Brain pericyte (primary cell): ENCODE data around the gene VRK1.

Experiments
- DNase-seq: peaks from one replicate; pipeline ENCODE4 v3.0.0-alpha.2; 2012; ENCODE audit warnings: low read depth, low spot score

The VRK1 gene

GRCh38 chr14:96826818-96827217 is 29.6 kb downstream of the VRK1 start:
- DNase-seq: no peak

DNA sequence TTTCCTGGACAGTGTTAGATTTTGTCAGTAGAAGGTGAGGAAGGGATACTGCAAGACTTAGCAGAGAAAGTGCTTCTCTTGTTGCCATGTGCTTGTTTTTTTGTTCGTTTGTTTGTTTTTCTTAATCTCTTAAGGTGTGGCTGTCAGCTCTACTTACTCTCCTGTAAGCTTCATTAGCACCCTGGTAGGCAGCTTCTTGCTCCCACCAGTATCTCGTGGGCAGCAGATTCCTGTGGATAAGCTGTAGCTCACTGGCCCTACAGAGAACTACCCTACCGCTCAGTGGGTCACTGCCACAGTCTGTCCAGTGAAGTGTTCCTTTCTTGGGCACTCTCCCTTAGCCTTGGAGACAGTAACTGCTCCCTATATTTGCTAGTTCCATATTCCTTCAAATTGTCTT is 30.1 kb downstream of the VRK1 start:
- DNase-seq: no peak

- no peak for DNase-seq
Observed at GRCh38 chr14:96829791-96830190, 32.6 kb downstream of the VRK1 start.

DNA sequence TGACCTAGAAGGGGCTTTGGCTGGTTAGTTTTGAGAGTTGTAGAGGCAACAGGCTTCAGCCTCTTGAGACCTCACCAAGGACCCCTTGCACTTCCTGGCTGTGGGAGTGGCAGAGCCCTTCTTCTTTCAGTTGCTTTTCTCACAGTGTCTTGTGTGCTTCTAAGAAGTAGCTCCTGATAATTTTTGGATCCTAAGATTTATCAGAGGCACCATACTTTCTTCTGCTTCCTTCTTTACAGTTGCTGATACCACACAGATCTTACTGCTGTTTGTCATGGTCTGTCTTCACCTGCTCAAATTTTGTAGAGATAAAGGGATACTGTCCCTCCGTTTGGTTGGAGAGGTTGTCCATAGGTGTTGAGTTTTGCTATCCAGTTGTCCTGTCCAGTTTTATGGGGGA is 33.8 kb downstream of the VRK1 start:
- no peak for DNase-seq

GRCh38 chr14:96832351-96832750 is 35.2 kb downstream of the VRK1 start:
- DNase-seq: no peak

- DNase-seq: no peak
Observed at GRCh38 chr14:96838449-96838848, 41.3 kb downstream of the VRK1 start.

GRCh38 chr14:96839251-96839650 is 42.1 kb downstream of the VRK1 start:
- DNase-seq: no peak

DNA sequence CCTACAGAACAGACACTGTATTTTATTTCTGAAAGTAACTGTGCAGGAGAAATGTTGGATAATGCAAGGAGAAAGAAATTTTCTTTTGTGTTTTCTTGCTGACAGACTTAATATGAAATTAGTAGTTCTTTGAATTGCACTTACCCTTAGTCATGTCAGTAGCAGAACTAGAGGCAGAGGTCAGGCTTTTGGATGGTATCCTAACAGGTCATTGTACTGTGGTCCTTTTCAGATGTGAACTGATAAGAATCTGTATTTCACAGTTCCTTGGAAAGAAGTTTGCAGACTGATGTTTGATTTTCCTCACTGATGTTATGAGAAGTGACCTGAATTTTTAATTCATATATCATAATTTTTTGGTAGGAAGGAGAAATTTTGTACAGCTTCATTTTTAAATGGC is 46.0 kb downstream of the VRK1 start:
- DNase-seq: no peak

DNA sequence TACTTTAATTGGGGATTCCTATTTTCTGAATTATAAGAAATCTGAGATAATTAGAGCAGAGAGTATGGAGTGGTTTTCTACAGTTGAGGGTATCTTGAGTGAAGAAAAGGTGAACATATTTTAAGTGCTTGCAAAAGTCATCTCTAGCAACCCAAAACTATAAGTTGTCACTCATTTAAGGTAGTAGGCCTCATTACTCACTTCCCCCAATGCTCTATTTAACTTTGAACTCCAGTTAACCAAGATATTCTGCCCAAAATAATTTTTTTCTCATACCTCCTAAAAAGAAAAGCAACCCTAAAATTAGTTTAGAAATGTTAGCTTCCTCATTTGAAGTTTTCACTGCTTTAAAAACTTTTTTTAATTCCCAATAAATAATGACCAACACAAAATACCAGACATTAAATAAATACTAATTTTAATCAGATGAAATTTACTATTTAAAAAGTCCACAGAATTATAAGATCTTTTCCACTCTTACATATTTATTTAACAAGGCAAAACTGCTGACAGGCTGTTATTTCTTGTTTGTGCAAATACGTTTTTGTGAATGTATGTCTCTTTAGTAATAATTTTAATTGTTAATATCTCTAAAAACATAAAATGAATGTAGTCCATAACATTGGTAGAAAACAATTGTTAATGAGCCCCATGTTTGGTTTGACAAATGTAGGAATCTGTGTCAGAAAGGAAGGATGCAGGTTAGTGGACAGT is 47.8 kb downstream of the VRK1 start:
- DNase-seq: no peak

- no peak for DNase-seq
Observed at GRCh38 chr14:96847451-96847850, 50.3 kb downstream of the VRK1 start.

DNA sequence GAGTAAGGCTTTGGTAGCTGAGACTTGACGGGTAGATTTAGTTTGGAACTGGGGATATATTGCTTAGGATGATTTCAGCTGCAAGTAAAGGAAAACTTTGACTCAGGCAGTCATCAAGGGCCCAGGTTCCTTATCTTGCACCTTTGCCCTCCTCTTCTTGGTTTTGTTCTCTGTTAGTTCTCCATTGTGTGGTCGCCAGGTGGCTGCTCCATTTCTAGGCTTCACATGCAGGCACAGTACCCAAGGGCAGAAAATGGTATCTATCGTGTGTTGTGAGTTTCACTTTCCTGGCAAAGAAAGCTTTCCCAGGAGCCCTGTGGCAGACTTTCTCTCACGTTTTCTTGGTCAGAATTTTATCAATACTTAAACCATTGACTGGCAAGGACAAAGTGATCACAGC is 50.8 kb downstream of the VRK1 start:
- no peak for DNase-seq

DNA sequence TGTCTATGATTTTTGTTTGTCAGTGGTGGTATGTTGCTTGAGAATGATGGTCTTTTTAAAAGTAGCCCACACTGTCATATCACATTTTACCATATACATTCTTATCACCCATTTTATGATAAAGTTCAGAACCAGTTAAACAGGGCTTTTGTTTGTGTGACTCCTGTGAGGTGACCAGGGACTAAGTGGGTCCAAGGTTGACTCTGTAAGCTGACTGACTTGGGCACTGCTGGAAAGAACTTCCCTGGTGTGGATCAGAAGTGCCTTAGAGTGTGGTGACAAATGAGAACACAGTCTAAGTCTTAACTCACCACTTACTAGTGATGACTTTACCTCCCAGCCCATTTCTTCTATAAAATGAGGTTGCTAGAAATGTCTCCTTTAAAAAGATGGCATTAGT is 52.6 kb downstream of the VRK1 start:
- no peak for DNase-seq

GRCh38 chr14:96851694-96852381 is 54.7 kb downstream of the VRK1 start:
- no peak for DNase-seq

GRCh38 chr14:96852823-96853422 is 55.7 kb downstream of the VRK1 start:
- no peak for DNase-seq

DNA sequence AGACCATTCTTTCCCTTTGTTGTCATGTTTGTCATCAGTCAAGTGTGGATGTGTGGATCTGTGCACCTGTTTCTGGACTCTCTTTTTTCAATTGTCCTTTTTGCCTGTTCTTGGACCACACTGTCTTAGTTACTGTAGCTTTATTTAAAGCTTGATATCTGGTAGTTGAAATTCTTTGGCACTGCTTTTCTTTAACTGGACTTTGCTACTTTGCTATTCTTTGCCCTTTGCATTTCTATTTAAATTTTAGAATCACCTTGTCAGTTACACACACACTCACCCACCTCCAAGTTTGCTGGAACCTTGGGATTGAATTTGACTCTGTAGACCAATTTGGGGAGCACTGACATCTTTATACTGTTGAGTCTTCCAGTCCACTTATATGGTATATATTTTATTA is 61.5 kb downstream of the VRK1 start:
- DNase-seq: no peak

- DNase-seq: no peak
Observed at GRCh38 chr14:96861568-96862310, 64.6 kb downstream of the VRK1 start.

DNA sequence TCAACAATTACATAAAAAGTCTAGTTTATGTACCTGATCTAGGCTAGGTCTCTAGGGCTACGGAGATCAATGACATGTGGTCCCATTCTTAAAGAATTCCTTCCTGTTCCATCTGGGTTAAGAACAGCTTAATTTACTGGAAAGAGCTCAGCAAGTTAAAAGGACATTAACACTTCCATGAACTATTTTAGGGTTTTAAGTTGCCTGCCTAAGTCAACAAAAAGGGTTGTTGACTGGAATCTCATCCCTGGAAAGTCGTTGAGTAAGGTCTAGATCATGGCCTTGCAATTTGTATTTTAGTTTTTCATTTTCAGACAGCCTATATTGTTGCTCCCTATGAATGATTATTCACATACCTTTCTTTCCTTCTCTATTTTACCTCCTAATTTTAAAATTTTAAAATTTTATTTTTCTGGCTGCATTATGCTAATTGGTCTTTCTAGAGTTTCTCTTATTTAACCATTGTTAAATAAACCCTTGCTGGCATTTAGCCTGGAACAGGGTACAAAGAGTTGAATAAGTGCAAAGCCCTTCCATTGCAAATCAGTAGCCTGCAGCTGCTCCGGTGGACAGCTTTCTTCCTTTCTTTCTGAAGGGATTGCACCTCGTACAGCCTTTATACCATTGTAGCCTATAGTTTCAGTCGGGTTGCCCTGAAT is 66.3 kb downstream of the VRK1 start:
- DNase-seq: no peak

- no peak for DNase-seq
Observed at GRCh38 chr14:96863986-96864330, 66.8 kb downstream of the VRK1 start.

DNA sequence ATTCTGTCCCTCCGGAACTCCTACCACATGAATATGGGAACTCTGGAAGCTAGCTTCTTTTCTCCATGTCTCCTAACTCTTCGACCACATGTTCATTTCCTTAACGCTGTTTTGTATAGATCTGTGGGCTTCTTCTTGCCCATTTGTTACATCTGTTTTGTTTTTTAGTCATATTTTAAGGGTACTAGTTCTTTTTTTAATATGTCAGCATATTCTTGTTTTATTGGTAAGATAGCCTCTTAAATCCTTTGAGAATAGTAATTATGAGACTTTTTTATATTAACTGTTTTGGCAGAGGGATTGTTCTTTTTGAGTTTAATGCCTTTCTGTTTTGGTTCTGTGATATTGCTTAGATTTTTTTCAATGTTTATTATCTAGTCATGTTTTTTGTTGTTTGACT is 70.5 kb downstream of the VRK1 start:
- no peak for DNase-seq

DNA sequence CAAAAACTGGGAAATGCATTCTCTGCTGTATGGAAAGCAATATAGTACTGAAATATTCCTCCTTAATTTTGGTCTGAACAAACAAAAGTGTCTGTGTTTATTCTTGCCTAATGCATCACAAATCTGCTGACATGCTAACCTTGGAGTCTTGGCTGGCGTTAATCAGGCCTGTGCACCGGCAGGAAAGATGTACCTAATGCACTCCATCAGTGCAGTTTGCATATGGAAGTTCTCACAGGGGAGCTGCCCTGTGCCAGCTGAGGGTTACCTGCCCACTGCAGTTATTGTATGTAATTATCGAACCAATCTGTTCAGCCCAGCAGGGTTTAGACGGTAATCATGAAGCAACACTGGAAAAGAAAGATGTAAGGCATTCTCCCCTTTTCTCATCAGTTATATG is 76.9 kb downstream of the VRK1 start:
- no peak for DNase-seq

- DNase-seq: no peak
Observed at GRCh38 chr14:96876747-96877146, 79.6 kb downstream of the VRK1 start.

DNA sequence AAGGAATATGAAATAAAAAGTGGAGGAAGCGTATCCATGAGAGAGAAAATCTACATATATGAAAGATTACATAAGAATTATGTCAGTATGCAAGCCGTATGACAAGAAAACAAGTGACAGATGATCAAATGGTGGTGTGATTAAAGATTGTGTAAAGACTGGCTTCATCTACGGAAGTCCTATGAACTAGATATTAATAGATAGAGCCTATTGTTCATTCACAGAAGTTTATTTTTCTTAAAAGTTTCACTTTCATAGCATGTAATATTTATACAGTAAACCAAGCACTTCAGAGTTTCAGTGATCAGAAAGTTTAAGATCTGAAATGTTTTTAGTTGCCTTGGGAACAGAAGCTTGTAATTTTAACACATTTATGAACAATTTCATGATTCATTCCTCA is 84.5 kb downstream of the VRK1 start:
- DNase-seq: no peak
